ENCODE data around the gene WNT4. TPM values are rescaled to one million over a fixed set of nuclear protein-coding genes. Genes with fewer than 3 reads are reported as not detected.

The WNT4 gene
- total and polyA plus RNA-seq, 10 of the 15 experiments (the other 5 are each of a cell fraction or from before 2014, with no cell fraction given): 0.01 TPM; not detected in 9

- Histone ChIP-seq H4K20me1 (ENCODE audit: control insufficient read depth, insufficient read depth) (peaks cover 11% of the 10 kb centered on the region; the same call in 1 of the 2 replicates), H3K79me2 (ENCODE audit: control insufficient read depth, insufficient read depth, low read length) (peaks cover 83% of the 10 kb centered on the region), H3K4me3 (no peak overlapping the region), H2AFZ (ENCODE audit: control insufficient read depth, low read depth, low read length) (no peak overlapping the region), H3K4me2 (ENCODE audit: control insufficient read depth, insufficient read depth) (no peak overlapping the region), H3K36me3 (ENCODE audit: control insufficient read depth in 2 of 2, insufficient read depth in 2 of 2, low read length in 1 of 2) (peaks cover 4 to 21% of the 10 kb centered on the region in 2 experiments), H3K27ac (ENCODE audit: control insufficient read depth, insufficient read depth) (no peak overlapping the region), H3K27me3 (replicated peaks in 1 of 2; ENCODE audit: control insufficient read depth in 2 of 2, insufficient read depth in 2 of 2, low read length in 1 of 2) (no peaks in the 10 kb centered on the region), H3K4me1 (ENCODE audit: control insufficient read depth, insufficient read depth, low read length) (peaks cover 45% of the 10 kb centered on the region), H3K9me3 (replicated peaks; ENCODE audit: control insufficient read depth, insufficient read depth, low read length) (no peaks in the 10 kb centered on the region), H3K9ac (ENCODE audit: control insufficient read depth, insufficient read depth, low read length) (no peak overlapping the region)
- FAIRE-seq: no peak
- intact Hi-C loops (cut with micrococcal nuclease; ENCODE audit: unreplicated experiment): no loop called here
- DNase-seq (ENCODE audit: low read depth, low spot score): no peak
- ChIA-PET CTCF (interaction anchor here (0.9 kb wide), 1 partner anchor 11 kb away, joined by 3 read pairs; no protein-coding TSS in a partner anchor), POLR2A (no interaction called here), SMC1A (ENCODE audit: uncharacterized antibody, unreplicated experiment) (interaction anchor here (1.0 to 1.1 kb wide), 3 partner anchors 22 to 47 kb away, joined by 4 to 6 read pairs (median 4); no protein-coding TSS in a partner anchor), RAD21 (ENCODE audit: unreplicated experiment) (no interaction called here)
- TF ChIP-seq RAD21 (IDR thresholded peaks at IDR 0.05; ENCODE audit: insufficient read depth, low read depth, low read length) (no peak), MTA3 (IDR thresholded peaks at IDR 0.05; ENCODE audit: borderline replicate concordance, low read length) (no peak), ZNF687 (IDR thresholded peaks at IDR 0.05) (no peak), MYC (IDR thresholded peaks at IDR 0.05; ENCODE audit: insufficient read depth, insufficient read length, insufficient replicate concordance, low read length, severe bottlenecking) (no peak), CEBPB (IDR thresholded peaks at IDR 0.05; ENCODE audit: borderline replicate concordance in 1 of 2, low read depth in 2 of 2, low read length in 2 of 2) (no peak), SMAD5 (IDR thresholded peaks at IDR 0.05; ENCODE audit: low read depth) (no peak), CREB1 (IDR thresholded peaks at IDR 0.05; ENCODE audit: low read depth) (no peak), STAT1 (conservative IDR thresholded peaks at IDR 0.05) (no peak), FOXK2 (IDR thresholded peaks at IDR 0.05) (no peak), ESRRA (IDR thresholded peaks at IDR 0.05; ENCODE audit: low read length) (no peak)
- TF ChIP-seq, protein P1, sequence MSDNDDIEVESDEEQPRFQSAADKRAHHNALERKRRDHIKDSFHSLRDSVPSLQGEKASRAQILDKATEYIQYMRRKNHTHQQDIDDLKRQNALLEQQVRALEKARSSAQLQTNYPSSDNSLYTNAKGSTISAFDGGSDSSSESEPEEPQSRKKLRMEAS (IDR thresholded peaks at IDR 0.05; ENCODE audit: low read depth, low read length): no peak
- in situ Hi-C loops (cut with MboI): no loop called here
- 46% methylated on average over 2 of the region's 2 CpGs for WGBS (ENCODE audit: insufficient coverage, insufficient replicate concordance, low lambda C conversion rate, missing lambda C conversion rate)
- no TSS peak for BruUV-seq (replicated peaks)
- no peak for ATAC-seq
These were observed 64.8 kb downstream of the WNT4 start for GRCh38 chr1:22078133-22078532.
